ENCODE measurements around the gene MACC1.

MACC1 gene, protein sequence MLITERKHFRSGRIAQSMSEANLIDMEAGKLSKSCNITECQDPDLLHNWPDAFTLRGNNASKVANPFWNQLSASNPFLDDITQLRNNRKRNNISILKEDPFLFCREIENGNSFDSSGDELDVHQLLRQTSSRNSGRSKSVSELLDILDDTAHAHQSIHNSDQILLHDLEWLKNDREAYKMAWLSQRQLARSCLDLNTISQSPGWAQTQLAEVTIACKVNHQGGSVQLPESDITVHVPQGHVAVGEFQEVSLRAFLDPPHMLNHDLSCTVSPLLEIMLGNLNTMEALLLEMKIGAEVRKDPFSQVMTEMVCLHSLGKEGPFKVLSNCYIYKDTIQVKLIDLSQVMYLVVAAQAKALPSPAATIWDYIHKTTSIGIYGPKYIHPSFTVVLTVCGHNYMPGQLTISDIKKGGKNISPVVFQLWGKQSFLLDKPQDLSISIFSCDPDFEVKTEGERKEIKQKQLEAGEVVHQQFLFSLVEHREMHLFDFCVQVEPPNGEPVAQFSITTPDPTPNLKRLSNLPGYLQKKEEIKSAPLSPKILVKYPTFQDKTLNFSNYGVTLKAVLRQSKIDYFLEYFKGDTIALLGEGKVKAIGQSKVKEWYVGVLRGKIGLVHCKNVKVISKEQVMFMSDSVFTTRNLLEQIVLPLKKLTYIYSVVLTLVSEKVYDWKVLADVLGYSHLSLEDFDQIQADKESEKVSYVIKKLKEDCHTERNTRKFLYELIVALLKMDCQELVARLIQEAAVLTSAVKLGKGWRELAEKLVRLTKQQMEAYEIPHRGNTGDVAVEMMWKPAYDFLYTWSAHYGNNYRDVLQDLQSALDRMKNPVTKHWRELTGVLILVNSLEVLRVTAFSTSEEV

DNA sequence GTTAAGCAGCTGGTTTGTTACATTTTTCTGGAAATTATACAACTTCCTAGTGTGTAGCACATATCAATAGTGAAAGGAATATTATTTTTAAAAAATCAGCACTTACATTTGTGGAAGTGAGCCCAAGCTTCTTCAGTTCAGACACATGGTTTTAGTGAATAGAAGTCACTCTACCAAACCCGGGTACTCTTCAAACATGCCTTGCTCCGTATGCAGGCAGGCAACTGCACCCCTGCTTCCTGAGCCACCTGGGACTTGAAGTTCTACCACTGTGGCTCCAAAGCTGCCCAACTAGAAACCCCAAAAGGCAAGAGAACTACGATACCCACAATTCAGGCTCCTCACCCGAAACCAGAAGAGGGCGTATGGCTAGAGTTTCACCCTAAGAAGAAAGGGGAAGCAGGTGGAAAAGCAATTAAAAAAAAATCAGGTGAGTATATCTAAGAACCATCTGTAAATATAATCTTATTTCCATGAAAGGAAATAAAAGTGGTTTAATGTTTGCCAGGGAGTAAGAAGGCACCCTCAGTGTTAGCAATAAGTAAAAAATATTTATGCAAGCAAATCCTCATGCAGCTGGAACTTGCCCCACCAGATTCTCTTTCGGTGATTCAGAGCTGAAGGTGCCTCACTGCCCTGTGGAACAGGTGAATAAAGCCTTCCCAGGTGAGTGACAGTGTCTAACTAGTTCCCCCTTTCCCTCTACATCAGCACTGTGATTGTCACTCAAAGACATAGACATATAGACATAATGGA, at the start of gene MACC1:
TSS of gene MACC1 (minus strand) at position 192 of the 756 bp plus-strand sequence. CDS start 55,522 bp downstream, outside the sequence.
- FAIRE-seq (no peak), DNase-seq (ENCODE audit: insufficient read length, low spot score) (no peak)
- no peak for TF ChIP-seq POLR2A (IDR thresholded peaks at IDR 0.05; ENCODE audit: low read depth, low read length)

DNA sequence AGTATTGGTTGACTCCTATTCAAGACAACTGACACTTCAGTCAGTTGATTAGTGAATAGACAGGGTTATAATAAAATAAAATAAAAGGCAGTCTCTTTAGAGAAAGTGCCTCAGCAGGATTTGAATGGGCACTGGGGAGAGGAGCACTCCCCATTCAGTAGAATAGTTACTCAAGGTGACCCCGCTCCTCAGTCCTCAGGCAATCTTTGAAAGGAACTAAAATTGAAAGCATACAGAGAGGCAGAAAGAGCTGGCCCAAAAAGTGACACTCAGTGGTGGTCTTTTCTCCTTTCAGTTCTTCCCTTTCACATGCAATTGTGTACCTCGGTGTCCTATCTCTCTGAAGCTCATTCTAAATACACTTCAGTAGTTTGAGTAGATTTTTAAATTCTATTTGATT, 47.4 kb upstream of the MACC1 start:
- DNase-seq (ENCODE audit: insufficient read length, low spot score) = no peak
- FAIRE-seq = no peak
- TF ChIP-seq POLR2A (IDR thresholded peaks at IDR 0.05; ENCODE audit: low read depth, low read length) = no peak

DNA sequence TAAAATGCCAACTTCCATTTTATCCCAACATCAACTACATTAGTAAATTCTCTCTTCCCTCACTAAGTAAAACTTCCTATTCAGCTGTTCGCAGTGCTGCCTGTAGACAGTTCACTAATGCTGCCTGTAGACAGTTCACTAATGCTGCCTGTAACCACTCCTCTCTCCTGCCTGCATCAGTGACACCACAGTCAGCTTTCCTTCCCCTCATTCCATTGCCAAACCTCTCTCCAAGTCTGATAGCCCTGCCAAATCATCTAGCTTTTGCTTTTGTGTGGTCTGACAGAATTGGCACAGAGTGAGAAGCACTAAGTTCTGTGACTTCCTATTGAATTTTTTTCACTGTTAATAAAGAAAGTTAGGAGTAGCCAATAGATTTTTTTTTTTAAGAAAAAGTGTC, 43.0 kb upstream of the MACC1 start:
- TF ChIP-seq POLR2A (IDR thresholded peaks at IDR 0.05; ENCODE audit: low read depth, low read length) = no peak
- DNase-seq (ENCODE audit: insufficient read length, low spot score) (no peak), FAIRE-seq (peak; percentile 64)

DNA sequence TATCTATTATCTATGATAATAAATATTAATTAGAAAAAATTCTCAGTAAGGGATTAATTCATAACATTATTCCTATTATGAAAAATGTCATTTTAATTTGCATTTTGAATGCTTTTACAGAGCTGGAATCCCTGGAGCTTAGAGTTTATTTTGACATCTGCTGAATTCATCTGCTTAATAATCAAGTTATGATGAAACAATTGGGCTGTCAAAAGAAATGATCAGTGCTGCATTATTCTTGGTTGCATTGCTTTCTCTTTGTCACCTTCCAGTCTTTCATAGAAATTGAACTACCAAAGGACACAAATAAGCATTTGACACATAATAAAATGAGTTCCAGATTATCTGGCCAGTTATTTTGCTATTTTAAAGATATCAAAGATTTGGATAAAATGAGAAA, 40.0 kb upstream of the MACC1 start:
- FAIRE-seq (peak; percentile 92), DNase-seq (ENCODE audit: insufficient read length, low spot score) (no peak)
- no peak for TF ChIP-seq POLR2A (IDR thresholded peaks at IDR 0.05; ENCODE audit: low read depth, low read length)

DNA sequence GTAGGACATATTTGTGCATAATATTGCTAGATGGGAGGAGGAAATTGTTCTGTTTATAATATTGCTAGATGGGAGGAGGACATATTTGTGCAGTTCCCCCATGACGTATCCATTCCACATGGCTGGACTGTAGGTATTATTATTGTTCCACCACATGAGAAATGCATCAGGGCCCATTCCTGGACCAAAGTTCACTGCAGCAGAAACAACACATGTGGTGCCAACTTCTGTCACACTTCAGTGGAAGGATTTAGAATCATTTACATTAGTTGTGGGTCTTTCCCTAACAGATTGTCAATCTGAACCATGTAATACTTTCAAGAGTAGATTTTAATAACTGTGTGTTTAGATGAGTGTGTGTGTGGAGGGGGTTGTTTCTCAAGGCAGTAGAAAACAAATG, 32.7 kb upstream of the MACC1 start:
- peak; percentile 72 for FAIRE-seq
- no peak for DNase-seq (ENCODE audit: insufficient read length, low spot score)

DNA sequence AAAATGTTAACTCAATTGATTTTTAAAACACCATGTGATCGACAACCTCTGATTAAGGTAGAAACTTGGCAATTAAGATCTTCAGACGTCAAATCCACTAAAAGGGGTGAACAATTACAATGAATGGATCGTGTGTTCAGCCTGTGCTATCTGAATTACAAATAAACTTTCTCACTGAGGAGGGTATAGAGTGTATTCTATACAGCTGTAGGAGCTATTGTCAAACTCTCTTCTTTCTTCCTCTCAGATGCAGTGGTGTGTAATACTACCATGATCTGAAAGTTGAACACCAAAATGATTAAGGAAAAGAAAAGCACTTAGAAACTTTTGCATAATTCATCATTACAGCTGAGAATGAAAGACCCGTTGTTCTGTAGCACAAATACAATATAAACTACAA, 32.2 kb upstream of the MACC1 start:
- DNase-seq (ENCODE audit: insufficient read length, low spot score) (no peak), FAIRE-seq (peak; percentile 82)
- no peak for TF ChIP-seq POLR2A (IDR thresholded peaks at IDR 0.05; ENCODE audit: low read depth, low read length)

More for the DNA sequence above, 32.7 kb upstream of the MACC1 start:
- no peak for TF ChIP-seq POLR2A (IDR thresholded peaks at IDR 0.05; ENCODE audit: low read depth, low read length)

DNA sequence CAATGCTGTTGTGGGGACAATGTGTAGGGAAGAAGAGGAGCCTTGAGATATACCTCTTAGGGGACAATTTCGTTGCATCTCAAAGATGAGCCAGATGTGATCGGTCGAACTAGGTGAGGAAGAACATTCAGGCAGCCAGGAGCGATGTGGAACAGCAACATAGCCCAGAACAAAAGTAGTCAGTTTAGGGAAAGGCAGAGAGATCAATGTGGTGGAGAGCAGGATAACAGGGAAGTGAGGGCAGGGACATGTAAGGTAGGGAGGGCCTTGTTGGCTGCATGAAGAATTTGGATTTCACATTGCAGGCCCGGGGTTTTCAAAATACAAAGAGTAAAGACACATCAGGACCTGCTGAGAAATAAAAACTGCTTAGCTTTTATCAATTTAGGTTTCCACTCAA, 29.1 kb upstream of the MACC1 start:
- FAIRE-seq (no peak), DNase-seq (ENCODE audit: insufficient read length, low spot score) (no peak)
- TF ChIP-seq POLR2A (IDR thresholded peaks at IDR 0.05; ENCODE audit: low read depth, low read length) = no peak

DNA sequence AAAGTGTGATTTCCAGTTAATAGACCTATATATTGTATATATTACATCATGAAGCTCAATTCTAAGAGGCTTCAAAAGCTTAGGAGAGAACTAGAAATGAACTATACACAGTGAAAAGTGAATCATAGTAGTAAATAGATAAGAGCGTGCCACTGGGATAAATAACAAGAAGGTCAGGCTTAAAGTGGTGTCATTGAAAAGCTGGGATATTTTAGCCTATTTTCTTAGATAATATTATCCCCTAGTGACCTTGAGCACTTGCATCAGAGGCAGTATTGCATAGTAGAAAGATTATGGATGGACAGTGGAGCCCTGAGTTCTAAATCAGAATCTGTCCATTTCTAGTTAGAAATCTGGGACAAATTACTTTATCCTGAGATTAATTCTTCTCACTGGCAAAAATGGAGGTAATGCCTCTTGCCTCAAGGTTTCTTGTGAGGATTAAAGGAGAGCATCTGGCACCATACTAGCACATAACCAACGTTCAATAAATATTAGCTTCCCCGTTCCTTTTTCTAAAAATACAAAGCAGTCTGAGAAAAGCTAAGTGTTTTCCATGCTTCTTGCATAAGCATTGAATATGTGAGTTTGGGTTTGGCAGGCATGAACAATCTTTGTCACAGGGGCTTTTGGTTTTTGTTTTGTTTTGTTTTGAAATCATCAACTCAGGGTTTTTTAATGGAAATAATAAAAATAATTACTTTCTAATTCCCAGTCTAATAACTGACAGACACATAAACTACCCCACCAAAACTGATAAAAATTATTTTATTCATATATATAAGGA, 27.3 kb upstream of the MACC1 start:
- TF ChIP-seq POLR2A (IDR thresholded peaks at IDR 0.05; ENCODE audit: low read depth, low read length) = no peak
- FAIRE-seq = peak; percentile 69

DNA sequence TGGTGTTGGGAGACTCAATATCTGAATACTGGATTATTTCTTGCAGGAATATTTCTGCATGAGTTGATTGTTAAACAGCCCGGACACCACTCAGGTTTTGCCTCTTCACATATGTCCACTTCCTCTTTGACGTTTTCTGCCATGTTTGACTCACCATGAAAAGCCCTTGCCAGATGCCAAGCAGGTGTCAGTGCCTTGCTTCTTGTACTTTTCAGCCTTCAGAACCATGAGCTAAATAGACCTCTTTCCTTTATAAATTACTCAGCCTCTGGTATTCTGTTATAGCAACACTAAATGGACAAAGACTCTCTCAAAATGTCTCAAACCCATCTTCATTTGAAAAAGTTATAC, 24.7 kb upstream of the MACC1 start:
- TF ChIP-seq POLR2A (IDR thresholded peaks at IDR 0.05; ENCODE audit: low read depth, low read length) = no peak
- DNase-seq (ENCODE audit: insufficient read length, low spot score) = no peak
- no peak for FAIRE-seq

More for the DNA sequence above, 27.3 kb upstream of the MACC1 start:
- no peak for DNase-seq (ENCODE audit: insufficient read length, low spot score)

DNA sequence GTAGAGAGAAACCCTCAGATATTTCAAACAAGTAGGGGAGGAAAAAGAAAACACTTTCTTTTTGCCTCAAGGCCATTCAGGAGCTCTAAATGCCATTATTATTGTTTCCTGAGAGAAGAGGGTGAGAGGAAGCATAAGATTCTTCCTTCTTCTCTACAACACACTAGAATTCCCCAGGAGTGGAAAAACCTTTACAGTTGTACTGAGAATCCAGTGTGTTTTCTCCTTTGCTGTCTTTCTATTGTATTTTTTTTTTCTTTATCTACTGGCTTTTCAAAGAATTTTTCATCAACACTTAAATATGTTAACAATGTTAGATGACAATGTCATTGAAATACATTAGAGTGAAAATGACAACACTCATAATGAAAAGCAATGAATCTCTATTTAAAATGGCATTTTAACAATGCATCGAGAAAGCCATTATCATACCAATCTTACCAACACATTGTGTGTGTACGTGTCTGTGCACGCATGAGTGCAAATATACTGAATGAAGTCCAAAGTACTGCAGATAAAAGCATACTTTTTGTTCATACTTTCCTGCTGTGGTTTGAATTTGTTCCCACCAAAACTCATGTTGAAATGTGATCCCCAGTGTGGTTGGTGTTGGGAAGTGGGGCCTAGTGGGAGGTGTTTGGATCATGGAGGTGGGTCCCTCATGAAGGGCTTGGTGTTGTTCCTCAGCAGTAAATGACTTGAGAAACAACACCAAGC, 24.2 kb upstream of the MACC1 start:
- peak; percentile 79 for FAIRE-seq
- no peak for DNase-seq (ENCODE audit: insufficient read length, low spot score)
- TF ChIP-seq POLR2A (IDR thresholded peaks at IDR 0.05; ENCODE audit: low read depth, low read length) = no peak

DNA sequence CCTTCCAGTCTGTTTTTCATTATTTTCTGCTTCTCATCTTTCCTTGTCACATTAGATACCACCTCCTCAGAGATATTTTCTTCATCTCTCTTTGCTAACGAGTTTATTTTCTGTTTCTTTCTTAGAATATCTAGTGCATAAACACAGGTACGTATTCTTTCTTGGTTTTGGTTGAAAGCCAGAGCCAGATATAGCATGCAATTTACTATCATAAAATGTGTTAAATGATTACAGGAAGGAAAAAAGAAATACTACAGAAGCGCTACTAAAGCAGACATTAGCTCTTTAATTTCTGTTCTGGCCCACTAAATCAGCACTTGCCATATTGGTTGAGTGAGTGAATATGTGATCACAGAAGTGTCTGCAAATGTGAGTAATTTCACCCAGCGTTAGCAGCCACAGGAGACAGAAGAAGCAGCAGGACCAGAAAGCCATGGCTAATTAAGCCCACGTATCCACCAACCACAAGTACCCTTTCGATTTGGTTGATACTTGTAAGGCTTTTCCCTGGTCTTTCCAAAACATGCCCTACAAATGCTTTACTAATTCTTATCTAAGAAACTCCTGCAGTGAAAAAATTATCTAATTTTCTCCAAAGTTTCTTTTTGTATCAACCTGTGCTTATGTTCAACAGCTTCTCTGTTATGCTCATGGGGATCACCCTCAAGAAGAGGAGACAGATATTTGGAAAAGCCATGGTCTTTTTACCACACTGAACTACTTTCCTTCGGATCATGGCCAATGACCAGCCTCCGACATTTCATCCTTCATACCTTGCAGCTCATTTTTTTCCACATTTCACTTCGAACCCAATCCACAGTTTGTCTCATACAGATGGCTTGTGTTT, 23.1 kb upstream of the MACC1 start:
- no peak for TF ChIP-seq POLR2A (IDR thresholded peaks at IDR 0.05; ENCODE audit: low read depth, low read length)
- DNase-seq (ENCODE audit: insufficient read length, low spot score) (no peak), FAIRE-seq (no peak)

All from H54 (cell line).